HG02981 (cell line): ENCODE results near the gene MRPL19.

Experiments
- ATAC-seq: cut with Tn5 transposase; IDR thresholded peaks from one replicate; pipeline ENCODE4 v1.9.1; 2021; ENCODE audit warnings: mild to moderate bottlenecking, moderate library complexity; ENCODE audit not compliant: unreplicated experiment

MRPL19 gene

DNA sequence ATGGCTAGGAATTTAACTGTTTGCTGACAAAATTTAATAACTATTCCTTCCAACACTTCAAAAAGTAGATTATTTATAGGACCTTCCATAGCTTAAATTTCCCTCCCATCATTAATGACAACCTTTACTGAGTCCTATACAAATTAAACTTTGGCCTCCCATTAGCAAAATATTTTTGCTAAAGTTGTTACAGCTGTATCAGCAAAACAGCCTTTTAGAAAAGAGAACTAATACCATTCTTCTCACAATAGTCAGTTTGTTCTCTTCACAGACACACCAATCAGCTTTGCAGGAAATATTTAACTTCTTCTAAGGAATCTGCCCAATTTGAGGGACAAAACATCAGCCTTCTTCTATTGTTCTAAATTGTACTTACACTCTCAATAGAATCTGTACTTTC is 76.1 kb downstream of the MRPL19 start:
- no peak for ATAC-seq

DNA sequence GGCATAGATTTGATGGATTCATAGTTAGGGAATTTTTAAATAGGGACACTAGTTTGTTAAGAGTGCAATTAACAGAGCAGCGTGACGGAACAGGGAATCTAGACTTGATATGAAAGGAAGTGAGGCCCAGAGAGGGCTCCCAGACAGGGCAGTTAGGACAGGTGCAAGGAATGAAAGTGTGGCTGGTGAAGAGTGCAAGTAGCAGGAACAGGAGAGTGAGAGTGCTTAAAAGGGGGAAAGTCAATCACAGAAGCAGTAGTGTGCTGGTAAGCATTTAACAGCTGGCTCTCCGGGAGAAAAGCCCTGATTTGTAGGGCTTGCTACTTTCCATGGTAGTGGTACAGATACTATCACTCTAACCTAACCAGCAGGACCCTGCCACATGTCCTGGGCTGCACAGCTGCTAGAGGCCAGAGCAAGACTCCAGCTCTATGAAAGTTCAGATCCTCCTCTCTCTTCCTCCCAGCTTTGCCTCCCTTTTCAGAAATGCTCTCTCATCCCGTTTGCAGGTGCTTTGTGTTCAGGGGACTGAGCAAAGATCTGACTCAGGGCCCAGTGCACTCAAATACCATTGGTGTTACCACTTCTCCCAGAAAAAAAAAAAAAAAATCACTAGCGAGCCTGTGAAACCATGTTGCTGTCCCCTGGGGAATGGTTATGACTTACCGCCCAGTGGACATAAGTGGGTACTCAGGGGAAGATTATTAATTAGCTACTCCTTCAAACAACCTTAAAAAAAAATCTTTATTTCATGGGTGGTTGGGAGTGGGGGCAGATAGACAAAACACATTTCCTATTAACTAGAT is 82.2 kb downstream of the MRPL19 start:
- ATAC-seq, result no peak

GRCh38 chr2:75729861-75730260 is 83.3 kb downstream of the MRPL19 start:
- ATAC-seq, result no peak

DNA sequence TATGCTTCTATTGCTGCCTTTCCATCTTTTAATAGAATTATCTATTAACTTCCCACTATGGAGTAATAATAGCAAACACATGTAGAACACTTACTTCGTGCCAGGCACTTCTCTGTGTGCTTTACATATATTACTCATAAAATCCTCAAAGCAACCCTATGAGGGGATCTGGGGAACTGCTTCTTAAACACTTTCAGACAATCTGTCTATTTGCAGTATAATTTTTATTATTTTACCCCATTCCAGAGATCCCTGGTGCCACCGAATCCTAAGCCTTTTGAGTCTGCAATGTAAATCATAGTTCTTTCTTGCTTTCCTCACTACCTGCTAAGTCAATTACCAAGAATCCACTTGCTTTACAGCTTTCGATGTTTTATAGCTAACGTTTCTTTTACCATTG is 89.7 kb downstream of the MRPL19 start:
- ATAC-seq, result no peak

- ATAC-seq, result no peak
These were observed 91.4 kb downstream of the MRPL19 start for GRCh38 chr2:75737961-75738360.
